Activated CD4-positive, alpha-beta T cell treated with anti-CD3 and anti-CD28 coated beads, Interleukin-2, amount 50 U/mL, for 16 hours (primary cell): ENCODE results near the gene OSBPL10.
A peak's percentile ranks its signal among the peaks of the same experiment; 100 is the strongest.

ENCODE experiments used
- DNase-seq: peaks from one replicate; pipeline ENCODE4 v3.0.0-alpha.2; 2020

OSBPL10 gene

DNA sequence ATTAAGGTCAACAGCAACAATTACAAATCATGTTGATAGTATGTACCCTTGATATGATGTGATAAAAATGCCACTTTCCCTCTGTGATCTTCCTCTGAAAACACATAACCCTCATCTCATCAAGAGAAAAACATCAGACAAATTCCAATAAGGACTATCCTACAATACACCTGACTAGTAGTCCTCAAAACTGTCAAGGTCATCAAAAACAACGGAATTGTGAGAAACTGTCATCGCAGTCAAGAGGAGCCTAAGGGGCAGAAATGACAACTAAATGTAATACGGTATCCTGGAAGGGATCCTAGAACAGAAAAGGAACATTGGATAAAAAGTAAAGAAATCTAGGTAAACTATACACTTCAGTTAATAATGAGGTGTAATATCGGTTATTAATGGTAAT, 59.2 kb downstream of the OSBPL10 start:
- DNase-seq = no peak

DNA sequence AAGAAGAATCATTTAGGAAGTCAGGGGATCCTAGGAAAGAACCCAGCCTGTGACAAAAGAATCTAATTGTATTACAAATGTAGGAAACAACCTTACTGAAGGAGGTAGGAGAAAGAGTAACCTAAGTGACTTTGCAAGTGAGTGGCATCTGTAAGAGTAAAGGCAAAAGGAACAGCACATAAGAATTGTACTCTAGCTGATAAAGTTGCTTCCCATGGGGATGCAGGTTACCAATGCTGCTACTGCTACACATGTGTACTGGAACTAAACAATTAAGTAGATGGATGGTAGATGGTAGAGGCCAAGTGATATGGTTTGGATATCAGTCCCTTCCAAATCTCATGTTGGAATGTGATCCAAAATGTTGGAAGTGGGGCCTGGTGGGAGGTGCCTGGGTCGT, 60.8 kb downstream of the OSBPL10 start:
- no peak for DNase-seq

DNA sequence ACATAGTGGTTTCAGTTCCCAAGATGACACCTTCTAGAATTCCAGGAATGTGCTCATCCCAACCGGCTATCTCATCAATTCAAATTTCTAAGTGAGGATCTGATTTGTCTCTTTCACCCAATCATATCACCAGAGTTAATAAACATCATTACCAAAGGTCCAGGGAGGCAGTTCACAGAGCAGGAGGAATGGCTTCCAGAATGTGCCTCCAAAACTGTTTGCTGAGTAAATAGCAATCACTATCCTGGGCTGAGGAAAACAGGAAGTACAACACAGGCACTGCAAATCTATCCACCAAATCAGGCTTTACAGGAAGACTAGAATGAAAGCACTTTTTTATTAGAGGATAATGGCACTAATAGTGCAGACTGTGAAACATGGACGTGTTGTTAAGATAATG, 61.5 kb downstream of the OSBPL10 start:
- DNase-seq = no peak

GRCh38 chr3:31918179-31919150, 62.6 kb downstream of the OSBPL10 start:
- DNase-seq = no peak

GRCh38 chr3:31917303-31918005, 63.6 kb downstream of the OSBPL10 start:
- DNase-seq = no peak

DNA sequence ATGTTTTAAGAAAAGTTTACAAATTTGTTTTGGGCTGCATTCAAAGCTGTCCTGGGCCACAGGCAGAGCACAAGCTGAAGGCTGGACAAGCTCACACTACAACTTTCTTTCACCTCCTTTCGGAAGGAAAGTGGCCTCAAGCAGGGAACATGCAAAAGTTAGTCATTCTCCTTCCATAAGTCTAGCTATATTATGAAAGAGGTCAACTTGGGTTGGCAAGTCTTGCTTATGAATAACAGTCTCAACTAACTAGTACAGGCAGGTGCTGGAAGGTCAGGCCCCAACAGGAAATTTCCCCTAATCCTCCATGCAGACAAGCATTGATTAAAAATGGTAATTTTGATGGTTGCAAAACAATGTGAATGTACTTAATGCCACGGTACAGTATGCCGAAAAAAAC, 69.4 kb downstream of the OSBPL10 start:
- DNase-seq = no peak

- DNase-seq = no peak
Measured at GRCh38 chr3:31911124-31911523, 69.9 kb downstream of the OSBPL10 start.

DNA sequence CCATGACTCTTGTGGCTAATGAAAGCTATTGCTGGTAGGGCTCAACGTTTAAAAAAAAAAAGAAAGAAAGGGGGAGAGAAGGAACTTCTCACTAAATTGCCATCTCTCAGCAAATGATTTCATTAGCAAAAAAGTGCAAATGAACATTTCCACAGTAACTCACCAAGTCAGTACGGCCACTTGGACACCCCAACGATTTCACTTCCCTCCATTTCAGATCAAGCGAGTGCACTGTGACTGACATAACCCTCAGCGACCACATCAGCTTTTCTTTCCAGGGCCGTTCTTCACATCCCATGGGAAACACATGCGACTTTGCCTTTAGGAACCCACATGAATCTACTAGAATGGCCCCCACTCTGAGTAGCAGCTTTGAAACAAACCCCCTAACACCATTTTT, 71.6 kb downstream of the OSBPL10 start:
- no peak for DNase-seq

- no peak for DNase-seq
Measured at GRCh38 chr3:31908391-31909097, 72.5 kb downstream of the OSBPL10 start.

DNA sequence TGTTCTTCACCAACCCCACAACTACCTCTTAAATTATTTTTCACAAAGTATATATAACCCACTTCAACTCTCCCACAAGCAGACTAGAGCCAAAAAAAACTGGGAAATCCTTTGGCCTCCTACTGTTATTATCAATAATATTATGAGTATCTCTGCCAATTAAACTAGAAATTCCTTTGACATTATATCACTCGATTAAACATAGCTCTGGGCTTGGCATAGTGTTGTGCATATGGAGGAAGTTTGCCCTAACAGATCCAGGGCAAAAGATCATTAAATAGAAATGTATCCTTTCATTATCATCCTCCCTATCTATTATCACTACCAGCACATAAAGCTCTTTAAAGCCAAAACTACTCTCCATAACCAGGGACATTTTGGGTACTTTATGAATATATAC, 74.9 kb downstream of the OSBPL10 start:
- DNase-seq = no peak

- DNase-seq = no peak
Measured at GRCh38 chr3:31903686-31904431, 77.2 kb downstream of the OSBPL10 start.

DNA sequence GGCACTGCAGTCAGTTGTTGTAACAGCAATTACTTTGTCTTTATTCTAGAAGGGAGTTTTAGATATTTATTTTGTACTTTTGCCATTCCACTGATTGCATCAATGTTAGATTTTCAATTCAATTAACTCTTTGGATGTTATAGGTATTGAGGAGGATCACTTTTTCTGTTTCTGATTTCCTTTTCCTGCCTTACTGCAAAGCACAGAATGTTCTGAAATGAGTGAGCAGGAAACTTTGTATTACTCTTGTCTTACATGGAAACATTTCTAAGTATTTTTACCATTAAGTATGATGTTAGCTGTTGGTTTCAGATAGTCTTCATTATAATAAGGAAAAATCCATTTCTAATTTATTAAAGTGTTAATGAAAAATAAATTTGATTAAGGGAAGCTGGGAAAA, 80.5 kb downstream of the OSBPL10 start:
- peak; percentile 43 for DNase-seq

DNA sequence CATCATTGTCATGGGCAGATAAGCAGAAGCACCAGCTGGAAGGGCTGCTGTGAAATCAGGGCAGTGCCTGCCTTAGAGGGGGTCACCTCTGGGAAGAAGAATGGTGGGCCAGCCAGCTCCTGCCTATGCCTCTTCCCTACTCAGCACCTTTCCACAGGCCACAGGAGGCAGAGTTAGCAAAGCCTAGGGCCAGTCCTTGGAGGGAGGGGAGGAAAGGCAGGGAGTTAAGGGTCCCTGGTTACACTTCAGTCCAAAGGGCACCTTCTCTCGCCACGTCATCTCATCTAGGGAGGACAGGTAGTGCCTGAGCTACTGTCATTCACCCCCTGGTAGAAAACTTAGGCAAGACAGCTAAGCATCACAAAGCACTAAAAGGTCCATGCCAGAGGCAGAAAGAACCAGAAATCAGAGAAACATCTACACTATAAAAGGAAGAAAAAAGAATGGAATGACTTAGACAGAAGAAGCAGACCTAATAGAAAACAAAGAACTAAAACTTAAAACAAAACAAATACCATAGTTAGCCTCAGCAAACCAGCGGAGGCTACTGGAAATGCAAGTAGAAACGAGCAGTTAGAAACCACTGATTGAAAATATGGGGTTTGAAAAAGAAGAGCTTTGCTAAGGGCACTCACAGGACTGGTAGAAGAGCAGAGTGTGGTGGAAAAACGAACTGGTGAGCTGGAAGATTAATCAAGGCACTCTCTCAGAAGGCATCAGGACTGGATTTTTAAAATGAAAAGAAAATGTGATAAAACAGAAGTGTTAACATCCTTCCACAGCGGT, 84.2 kb downstream of the OSBPL10 start:
- no peak for DNase-seq

- DNase-seq = no peak
Measured at GRCh38 chr3:31896026-31896425, 85.0 kb downstream of the OSBPL10 start.

DNA sequence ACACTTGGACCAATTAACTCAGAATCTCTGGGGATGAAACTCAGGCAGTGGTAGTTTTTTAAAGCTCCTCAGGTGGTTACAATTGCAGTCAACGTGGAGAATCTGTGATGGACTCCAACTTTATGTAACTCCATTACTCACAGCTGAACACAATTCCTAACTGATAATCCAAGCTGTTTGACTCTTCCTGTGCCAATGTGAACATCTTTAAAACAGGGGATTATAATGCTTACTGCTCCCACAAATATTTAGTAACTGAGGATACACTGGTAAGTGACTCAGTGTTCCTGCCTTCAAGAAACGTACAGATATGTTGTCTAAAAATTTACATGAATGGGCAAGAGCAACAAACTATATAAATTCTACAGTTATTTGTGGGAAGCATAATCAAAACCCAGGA, 85.6 kb downstream of the OSBPL10 start:
- no peak for DNase-seq

- DNase-seq = no peak
Measured at GRCh38 chr3:31892916-31893573, 88.0 kb downstream of the OSBPL10 start.

- no peak for DNase-seq
Measured at GRCh38 chr3:31892500-31892899, 88.6 kb downstream of the OSBPL10 start.

GRCh38 chr3:31891876-31892455, 89.1 kb downstream of the OSBPL10 start:
- DNase-seq = no peak

GRCh38 chr3:31890742-31891469, 90.2 kb downstream of the OSBPL10 start:
- no peak for DNase-seq

DNA sequence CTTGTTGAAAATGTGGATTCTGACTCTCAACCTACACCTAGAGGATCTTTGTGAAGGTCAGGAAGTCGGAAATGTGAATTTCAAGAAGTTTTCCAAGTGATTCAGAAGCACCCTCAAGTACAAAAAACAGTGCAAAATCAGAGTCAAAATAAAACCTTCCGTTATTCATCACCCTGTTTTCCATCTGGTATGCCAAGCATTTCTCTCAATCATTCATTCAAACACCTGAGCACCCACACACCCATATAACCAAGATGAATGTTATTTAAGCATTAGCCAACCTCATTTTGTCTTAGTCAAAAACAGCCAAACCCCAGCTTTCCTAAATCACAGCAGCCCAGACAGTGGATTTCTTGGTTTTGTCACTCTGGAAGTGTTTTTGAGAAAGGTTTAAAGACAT, 91.1 kb downstream of the OSBPL10 start:
- DNase-seq = no peak
